K562 (cell line): ENCODE data around the gene AIF1L. TPM values are rescaled to one million over a fixed set of nuclear protein-coding genes. Genes with fewer than 3 reads are reported as not detected.

Experiments used
- ATAC-seq: fragments of 200-7000 bp; cut with Tn5 transposase; 3 replicates; pipeline ENCODE4 v1.9.1; 2020; ENCODE audit warnings: moderate library complexity
- BruUV-seq: library from RNA; stranded (reverse); fragments of 400-500 nt; replicated peaks from 2 replicates; lab custom pipeline; 2021; lab: Mats Ljungman, UMichigan
- CTCF ChIA-PET: fragments of 300-600 bp; formaldehyde crosslinking; extraction: SDS; loops from one replicate; lab custom pipeline; 2021; ENCODE audit warnings: low intra/inter-chr PET ratio; lab: Yijun Ruan, JAX
- POLR2A ChIA-PET: fragments of 300-600, 350-650 bp; sonication (Branson Sonifier 250); formaldehyde crosslinking; extraction: SDS; loops from one replicate; lab custom pipeline; 2021; ENCODE audit warnings: antibody characterized with exemption, inconsistent platforms; lab: Yijun Ruan, JAX
- DNase-seq, 4 experiments: peaks; one replicate each; pipeline versions ENCODE4 v3.0.0 to v3.0.0-alpha.2; 2011 to 2018; ENCODE audit warnings: low spot score in 3 of 4, mixed read lengths in 3 of 4; ENCODE audit errors: extremely low read depth in 1 of 4
- FAIRE-seq: peaks from 2 replicates; lab custom pipeline; 2011; peaks lifted over from hg19 to GRCh38; lab: Jason Lieb, UNC
- H2AFZ ChIP-seq: 2 replicates; pipeline ENCODE4 v1.6.0; 2011; ENCODE audit warnings: low read depth, low read length, control low read depth, inconsistent platforms
- H3K27ac ChIP-seq: fragments of 200-600 bp; 3 replicates; pipeline ENCODE4 v1.8.0; 2011; ENCODE audit warnings: low read depth, mild to moderate bottlenecking, control low read depth, inconsistent platforms, low read length, moderate library complexity, mixed read lengths; ENCODE audit errors: extremely low read depth
- H3K27me3 ChIP-seq, 2 experiments: fragments of 300-600 bp in 1 of 2; 2 replicates in 1 of 2; 3 replicates in 1 of 2; pipeline versions ENCODE4 v1.6.0 to v1.8.0; 2011; ENCODE audit warnings: inconsistent platforms in 2 of 2, low read length in 2 of 2, mild to moderate bottlenecking in 1 of 2, mixed read lengths in 1 of 2, moderate library complexity in 1 of 2; ENCODE audit not compliant: control insufficient read depth in 2 of 2, insufficient read depth in 2 of 2
- H3K36me3 ChIP-seq: fragments of 300-600 bp; 3 replicates; pipeline ENCODE4 v1.8.0; 2011; ENCODE audit warnings: mild to moderate bottlenecking, low read length, inconsistent platforms; ENCODE audit not compliant: control insufficient read depth, insufficient read depth
- H3K4me1 ChIP-seq, 2 experiments: fragments of 200-600 bp in 1 of 2; replicated peaks in 1 of 2; 2 replicates in 1 of 2; 3 replicates in 1 of 2; pipeline versions ENCODE4 v1.5.1 to v1.8.0; 2011; ENCODE audit warnings: inconsistent platforms in 2 of 2, low read length in 2 of 2, mild to moderate bottlenecking in 1 of 2, mixed read lengths in 1 of 2, moderate library complexity in 1 of 2; ENCODE audit not compliant: control insufficient read depth in 2 of 2, insufficient read depth in 2 of 2
- H3K4me2 ChIP-seq: 2 replicates; pipeline ENCODE4 v1.6.1; 2011; ENCODE audit warnings: low read length, control low read depth, inconsistent platforms, mixed read lengths; ENCODE audit not compliant: insufficient read depth
- H3K4me3 ChIP-seq: fragments of 200-600 bp; sonication (generic), shearing (Covaris generic); 2 replicates; pipeline ENCODE4 v1.5.1; 2016; ENCODE audit warnings: control low read depth, inconsistent platforms
- H3K79me2 ChIP-seq: fragments of 200-600 bp; 3 replicates; pipeline ENCODE4 v1.8.0; 2011; ENCODE audit warnings: low read length, inconsistent platforms; ENCODE audit not compliant: control insufficient read depth, insufficient read depth
- H3K9ac ChIP-seq, 2 experiments: 2 replicates each; pipeline versions ENCODE4 v1.6.0 to v1.6.1; 2011; ENCODE audit warnings: low read depth in 2 of 2, low read length in 2 of 2, control low read depth in 1 of 2, inconsistent platforms in 1 of 2, mild to moderate bottlenecking in 1 of 2, mixed read lengths in 1 of 2; ENCODE audit not compliant: insufficient read depth in 1 of 2
- H3K9me1 ChIP-seq: one replicate; pipeline ENCODE4 v1.6.0; 2011; ENCODE audit warnings: inconsistent platforms, mild to moderate bottlenecking, low read length, moderate library complexity; ENCODE audit not compliant: control insufficient read depth, insufficient read depth
- H3K9me3 ChIP-seq: replicated peaks from 2 replicates; pipeline ENCODE4 v1.5.1; 2011; ENCODE audit warnings: low read depth, low read length, inconsistent platforms; ENCODE audit not compliant: control insufficient read depth, insufficient read depth
- H4K20me1 ChIP-seq: replicated peaks from 2 replicates; pipeline ENCODE4 v1.6.1; 2011; ENCODE audit warnings: low read length, inconsistent platforms, mixed read lengths; ENCODE audit not compliant: control insufficient read depth, insufficient read depth
- ASH1L ChIP-seq: fragments of 450-650 bp; IDR thresholded peaks from 2 replicates; pipeline ENCODE4 v1.6.1; 2018; ENCODE audit warnings: borderline replicate concordance, mild to moderate bottlenecking, low read depth; ENCODE audit not compliant: partially characterized antibody
- E2F4 ChIP-seq: sonication (generic); formaldehyde crosslinking; IDR thresholded peaks from 2 replicates; pipeline ENCODE4 v1.8.0; 2022; ENCODE audit warnings: mild to moderate bottlenecking, low read depth, missing genetic modification reagents
- NELFE ChIP-seq: IDR thresholded peaks from 2 replicates; pipeline ENCODE4 v1.6.1; 2011; ENCODE audit warnings: mild to moderate bottlenecking; ENCODE audit not compliant: insufficient read depth, insufficient read length
- NR2C1 ChIP-seq, 2 experiments: fragments of 450-650 bp; IDR thresholded peaks; 2 replicates each; pipeline ENCODE4 v1.6.1; 2017; ENCODE audit warnings: mild to moderate bottlenecking in 2 of 2, antibody characterized with exemption in 1 of 2, inconsistent platforms in 1 of 2, missing compliant biosample characterization in 1 of 2, missing genetic modification characterization in 1 of 2
- NR4A1 ChIP-seq, 2 experiments: fragments of 250-450 bp in 1 of 2; fragments of 450-650 bp in 1 of 2; sonication (Bioruptor Pico) in 1 of 2; IDR thresholded peaks; 2 replicates each; pipeline versions ENCODE4 v1.4.0 to v1.6.1; 2016 to 2020; ENCODE audit warnings: mild to moderate bottlenecking in 2 of 2, missing compliant biosample characterization in 1 of 2, missing genetic modification characterization in 1 of 2, moderate library complexity in 1 of 2
- RBM15 ChIP-seq: fragments of 200-400 bp; formaldehyde crosslinking; IDR thresholded peaks from 2 replicates; pipeline ENCODE4 v1.6.1; 2018; ENCODE audit warnings: mild to moderate bottlenecking, low read length, moderate library complexity; ENCODE audit not compliant: insufficient read depth
- ZNF212 ChIP-seq: fragments of 450-650 bp; formaldehyde crosslinking; IDR thresholded peaks from 2 replicates; pipeline ENCODE4 v1.4.0; 2020; ENCODE audit warnings: mild to moderate bottlenecking
- ZNF253 ChIP-seq: fragments of 250-450 bp; sonication (Bioruptor Pico); conservative IDR thresholded peaks from 2 replicates; pipeline ENCODE4 v1.6.1; 2021; ENCODE audit warnings: mild to moderate bottlenecking
- ZNF316 ChIP-seq: fragments of 450-650 bp; IDR thresholded peaks from 2 replicates; pipeline ENCODE4 v1.6.1; 2016
- WGBS: fragments of 100-300 bp; shearing (Covaris generic); methylation state at CpG from one replicate; pipeline ENCODE4 v1.1.6; 2016; ENCODE audit warnings: low coverage, mixed read lengths; ENCODE audit not compliant: insufficient coverage; ENCODE audit errors: missing lambda C conversion rate; 5-methylcytosine and 5-hydroxymethylcytosine counted together
- in situ Hi-C: fragments of 300-500 bp; cut with MboI; formaldehyde crosslinking; loops from 4 replicates; pipeline ENCODE4 v1.15.0; 2018; ENCODE audit warnings: inconsistent platforms, mixed read lengths
- intact Hi-C: fragments of 100-400 bp; cut with micrococcal nuclease; formaldehyde crosslinking; loops from 2 replicates; pipeline ENCODE4 v1.14.2; 2022
- polyA plus RNA-seq, 8 experiments: library from polyadenylated mRNA; depleted of rRNA in 4 of 8; stranded (reverse) in 5 of 8; unstranded in 3 of 8; fragments of >200 nt; fragmentation: Nextera tagmentation in 2 of 8; fragmentation: Illumina TruSeq in 1 of 8; extraction: Ambion mirVana in 2 of 8; extraction: Trizol in 1 of 8; gene quantifications; 2 replicates each; pipeline versions ENCODE4 v1.2.1 to v1.2.3, GENCODE V29; 2011 to 2014; ENCODE audit warnings: inconsistent platforms in 1 of 8, missing spikeins in 1 of 8
- total RNA-seq, 7 experiments: library from RNA; depleted of rRNA in 6 of 7; stranded (reverse); fragments of >200 nt in 6 of 7; fragmentation: Illumina TruSeq in 2 of 7; extraction: Trizol in 2 of 7; gene quantifications; 2 replicates each; pipeline versions ENCODE4 v1.2.1 to v1.2.3, GENCODE V29; 2011 to 2021; ENCODE audit warnings: low replicate concordance in 1 of 7

Gene AIF1L
- total and polyA plus RNA-seq, 9 of the 15 experiments (the other 6 are each of a cell fraction or from before 2014, with no cell fraction given): 0.34 to 9.1 (median 1.3) TPM

GRCh38 chr9:131122158-131122557, 25.8 kb downstream of the AIF1L start:
- DNase-seq: no peak
- Histone ChIP-seq H2AFZ (no peak overlapping the region), H3K4me3 (no peak overlapping the region), H3K4me1 (peaks cover 13 to 23% of the 10 kb centered on the region in 2 experiments), H3K9me3 (no peaks in the 10 kb centered on the region), H3K4me2 (no peak overlapping the region), H3K9ac (peak overlapping the region in 1 of 2 experiments; percentile 3; a peak in 1 of 4 replicates), H3K27ac (no peak overlapping the region), H3K27me3 (peaks cover 41 to 46% of the 10 kb centered on the region in 2 experiments), H4K20me1 (peaks cover 19% of the 10 kb centered on the region), H3K9me1 (peaks cover 5% of the 10 kb centered on the region), H3K79me2 (peaks cover 27% of the 10 kb centered on the region), H3K36me3 (peaks cover 14% of the 10 kb centered on the region)
- TF ChIP-seq NR4A1 (CRISPR knock-in tag; IDR thresholded peaks at IDR 0.05) (no peak), NR4A1 (tag; IDR thresholded peaks at IDR 0.05) (no peak), ZNF316 (no peak), NELFE (no peak), ZNF212 (CRISPR knock-in tag) (no peak), NR2C1 (IDR thresholded peaks at IDR 0.05) (no peak), NR2C1 (tag; IDR thresholded peaks at IDR 0.05) (no peak), RBM15 (no peak), ZNF253 (no peak), E2F4 (CRISPR knock-in tag) (no peak), ASH1L (no peak)
- ATAC-seq: no peak
- no TSS peak for BruUV-seq
- intact Hi-C loops (loop anchor here (10.0 kb wide), 1 partner anchor 213 kb away; no protein-coding TSS in a partner anchor), in situ Hi-C loops (no loop called here)
- 14% methylated on average over 2 of the region's 2 CpGs for WGBS
- POLR2A ChIA-PET: interaction anchor here (1.4 to 75.1 kb wide), 5 partner anchors 8 to 151 kb away, joined by 4 to 3336 read pairs (median 24); partner anchors contain the start of gene AIF1L
- no peak for FAIRE-seq
- CTCF ChIA-PET: no interaction called here
